PC-9 (cell line): ENCODE measurements around the gene IREB2. TPM values are rescaled to one million over a fixed set of nuclear protein-coding genes. Genes with fewer than 3 reads are reported as not detected.

Experiments
- BruUV-seq: library from RNA; stranded (reverse); fragments of 400-500 nt; replicated peaks from 2 replicates; lab custom pipeline; 2021; lab: Mats Ljungman, UMichigan
- CTCF ChIA-PET: fragments of 300-600 bp; sonication (Branson Sonifier 250); formaldehyde crosslinking; loops from one replicate; lab custom pipeline; 2022; ENCODE audit warnings: antibody characterized with exemption; lab: Charles Lee
- POLR2A ChIA-PET: fragments of 300-600 bp; sonication (Branson Sonifier 250); formaldehyde crosslinking; loops from one replicate; lab custom pipeline; 2022; ENCODE audit warnings: antibody characterized with exemption; ENCODE audit not compliant: unreplicated experiment; lab: Charles Lee
- DNase-seq, 2 experiments: peaks; one replicate each; pipeline versions ENCODE4 v3.0.0 to v3.0.0-alpha.2; 2015 to 2022; ENCODE audit warnings: mixed read lengths in 1 of 2
- H2AFZ ChIP-seq: fragments of 200-600 bp; sonication (generic); 2 replicates; pipeline ENCODE4 v1.8.1; 2017; ENCODE audit warnings: antibody characterized with exemption
- H3F3A ChIP-seq: fragments of 200-600 bp; sonication (generic); 2 replicates; pipeline ENCODE4 v1.8.1; 2017; ENCODE audit warnings: antibody characterized with exemption, mild to moderate bottlenecking, low read depth; ENCODE audit not compliant: insufficient read depth
- H3K27ac ChIP-seq: fragments of 200-600 bp; sonication (generic); 2 replicates; pipeline ENCODE4 v1.6.1; 2016; ENCODE audit warnings: mixed run types
- H3K27me3 ChIP-seq: fragments of 200-600 bp; sonication (generic); 2 replicates; pipeline ENCODE4 v1.6.1; 2016; ENCODE audit warnings: low read depth, mixed run types; ENCODE audit not compliant: insufficient read depth
- H3K36me3 ChIP-seq: fragments of 200-600 bp; sonication (generic); 2 replicates; pipeline ENCODE4 v1.6.1; 2016; ENCODE audit warnings: low read depth, mixed run types
- H3K4me1 ChIP-seq: fragments of 200-600 bp; sonication (generic); replicated peaks from 2 replicates; pipeline ENCODE4 v1.6.1; 2016; ENCODE audit warnings: mixed run types; ENCODE audit not compliant: insufficient read depth
- H3K4me2 ChIP-seq: fragments of 200-600 bp; sonication (generic); 2 replicates; pipeline ENCODE4 v1.6.1; 2017; ENCODE audit warnings: mixed run types
- H3K4me3 ChIP-seq: fragments of 200-600 bp; sonication (generic); 2 replicates; pipeline ENCODE4 v1.6.1; 2016; ENCODE audit warnings: mixed run types
- H3K79me2 ChIP-seq: fragments of 200-600 bp; sonication (generic); 2 replicates; pipeline ENCODE4 v1.6.1; 2017; ENCODE audit warnings: low read depth, mixed run types
- H3K9me2 ChIP-seq: fragments of 200-600 bp; sonication (generic); 2 replicates; pipeline ENCODE4 v1.8.1; 2017; ENCODE audit warnings: mild to moderate bottlenecking; ENCODE audit not compliant: insufficient read depth
- H3K9me3 ChIP-seq: fragments of 200-600 bp; sonication (generic); 2 replicates; pipeline ENCODE4 v1.8.1; 2016; ENCODE audit warnings: low read depth; ENCODE audit not compliant: insufficient read depth
- H4K20me1 ChIP-seq: fragments of 200-600 bp; sonication (generic); 2 replicates; pipeline ENCODE4 v1.8.1; 2017; ENCODE audit not compliant: insufficient read depth
- CTCF ChIP-seq: fragments of 200-600 bp; sonication (generic); conservative IDR thresholded peaks from 2 replicates; pipeline ENCODE4 v1.6.1; 2017; ENCODE audit warnings: mixed run types, antibody characterized with exemption, mild to moderate bottlenecking, moderate library complexity
- EZH2 ChIP-seq: fragments of 200-600 bp; sonication (generic); IDR thresholded peaks from 2 replicates; pipeline ENCODE4 v1.8.0; 2017; ENCODE audit warnings: antibody characterized with exemption, low read depth
- intact Hi-C: fragments of 100-400 bp; cut with micrococcal nuclease; formaldehyde crosslinking; loops from one replicate; pipeline ENCODE4 v1.10.0; 2022; ENCODE audit not compliant: unreplicated experiment
- total RNA-seq: library from RNA; stranded (reverse); gene quantifications from 2 replicates; pipeline ENCODE4 v1.2.3, GENCODE V29; 2021

The IREB2 gene
- total RNA-seq, 1 experiment from 2014 or later = 48.8 TPM

- DNase-seq = no peak
- no peaks in the 10 kb centered on the region for H3K36me3 ChIP-seq
- H3K27ac ChIP-seq = no peak overlapping the region
- ChIA-PET CTCF (interaction anchor here (0.6 kb wide), 1 partner anchor 109 kb away, joined by 4 read pairs; no protein-coding TSS in a partner anchor), POLR2A (no interaction called here)
- H3K4me3 ChIP-seq = no peak overlapping the region
- H3K9me2 ChIP-seq = no peaks in the 10 kb centered on the region
- H3K4me2 ChIP-seq = no peak overlapping the region
- H3K4me1 ChIP-seq = peaks cover 8% of the 10 kb centered on the region; the same call in 1 of the 2 replicates
- H3K27me3 ChIP-seq = 0 out of 2 replicates have a peak, but pooled peaks cover 5% of the 10 kb centered on the region
- no peak overlapping the region for H2AFZ ChIP-seq
- no TSS peak for BruUV-seq
- TF ChIP-seq EZH2 (no peak), CTCF (no peak)
- no peaks in the 10 kb centered on the region for H3K79me2 ChIP-seq
- H3F3A ChIP-seq = peaks cover 9% of the 10 kb centered on the region; the same call in 1 of the 2 replicates
- H3K9me3 ChIP-seq = no peaks in the 10 kb centered on the region
- no peaks in the 10 kb centered on the region for H4K20me1 ChIP-seq
- intact Hi-C loops = no loop called here
Observed at GRCh38 chr15:78406016-78406585, 31.9 kb upstream of the IREB2 start.

- CTCF ChIA-PET = interaction anchor here (0.6 kb wide), 1 partner anchor 10 kb away, joined by 4 read pairs; no protein-coding TSS in a partner anchor
- BruUV-seq = no TSS peak
- Histone ChIP-seq H3K79me2 (no peaks in the 10 kb centered on the region), H2AFZ (no peak overlapping the region), H4K20me1 (no peaks in the 10 kb centered on the region), H3K4me2 (no peak overlapping the region), H3K36me3 (no peaks in the 10 kb centered on the region), H3K4me1 (peaks cover 15% of the 10 kb centered on the region), H3K9me3 (no peaks in the 10 kb centered on the region), H3K27ac (no peak overlapping the region), H3K9me2 (no peaks in the 10 kb centered on the region), H3K27me3 (no peaks in the 10 kb centered on the region), H3F3A (peaks cover 9% of the 10 kb centered on the region; the same call in 1 of the 2 replicates), H3K4me3 (no peak overlapping the region)
- POLR2A ChIA-PET = interaction anchor here (0.7 kb wide), 1 partner anchor 82 kb away, joined by 4 read pairs; no protein-coding TSS in a partner anchor
- intact Hi-C loops = no loop called here
- no peak for DNase-seq
- TF ChIP-seq CTCF (no peak), EZH2 (no peak)
Observed at GRCh38 chr15:78407608-78408354, 30.2 kb upstream of the IREB2 start.

- POLR2A ChIA-PET = no interaction called here
- H3F3A ChIP-seq = peaks cover 9% of the 10 kb centered on the region; the same call in 1 of the 2 replicates
- BruUV-seq = no TSS peak
- no peak for DNase-seq
- H4K20me1 ChIP-seq = no peaks in the 10 kb centered on the region
- intact Hi-C loops = no loop called here
- H3K4me2 ChIP-seq = no peak overlapping the region
- H3K9me3 ChIP-seq = no peaks in the 10 kb centered on the region
- H3K27me3 ChIP-seq = no peaks in the 10 kb centered on the region
- H3K9me2 ChIP-seq = no peaks in the 10 kb centered on the region
- H3K79me2 ChIP-seq = no peaks in the 10 kb centered on the region
- no peak overlapping the region for H3K4me3 ChIP-seq
- peaks cover 15% of the 10 kb centered on the region for H3K4me1 ChIP-seq
- H2AFZ ChIP-seq = no peak overlapping the region
- H3K36me3 ChIP-seq = no peaks in the 10 kb centered on the region
- no peak overlapping the region for H3K27ac ChIP-seq
- no peak for TF ChIP-seq EZH2
- CTCF ChIA-PET = no interaction called here
Observed at GRCh38 chr15:78408355-78408640, 29.7 kb upstream of the IREB2 start.
